Occipital lobe (tissue), 2 donors: Measurements from ENCODE around the gene UNC119B. TPM values are rescaled to one million over a fixed set of nuclear protein-coding genes. Genes with fewer than 3 reads are reported as not detected.

Experiments used
- DNase-seq: peaks from one replicate; lab custom pipeline; 2025; lab: John Stamatoyannopoulos, UW
- total RNA-seq: library from RNA; depleted of rRNA; stranded (reverse); fragments of >200 nt; gene quantifications from one replicate; pipeline ENCODE4 v1.2.3, GENCODE V29; 2014

The UNC119B gene
- total RNA-seq, 1 donor from 2014 or later: 11.9 TPM

DNA sequence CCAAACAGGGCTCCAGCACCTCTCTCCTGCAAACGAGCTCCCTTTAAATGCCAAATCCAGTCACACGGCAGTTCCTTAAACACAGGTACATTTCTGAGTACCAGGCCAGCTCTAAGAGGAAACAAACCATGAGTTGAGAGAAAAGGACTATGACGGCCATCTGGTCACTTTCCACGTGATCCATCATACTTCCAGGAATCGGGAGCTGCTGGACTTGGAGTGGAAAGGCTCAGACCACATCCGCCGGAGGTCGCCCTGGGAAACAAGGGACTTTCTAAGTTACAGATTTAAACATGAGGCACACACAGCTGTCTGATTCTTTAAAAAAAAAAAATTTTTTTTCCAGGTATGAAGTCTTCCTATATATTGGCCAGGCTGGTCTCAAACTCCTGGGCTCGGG, 54.6 kb downstream of the UNC119B start:
- DNase-seq: no peak

DNA sequence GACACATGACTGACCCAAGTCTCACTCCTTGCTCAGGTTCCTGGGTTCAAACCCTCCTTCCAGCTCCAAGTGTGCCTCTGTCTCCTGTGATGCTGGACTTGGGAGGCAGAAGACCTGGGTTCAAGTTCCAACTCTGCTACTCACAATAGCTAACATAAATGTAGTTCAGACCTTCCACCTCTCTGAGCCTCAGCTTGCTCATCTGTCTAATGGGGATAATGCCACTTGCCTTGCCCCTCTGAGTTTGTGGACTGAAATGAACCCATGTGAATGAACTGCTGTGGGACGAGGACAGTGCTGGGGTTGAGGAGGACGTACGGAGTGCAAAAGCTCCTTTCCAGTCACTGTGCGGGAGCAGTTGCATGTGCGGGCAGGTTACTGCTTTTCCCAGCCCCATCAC, 56.3 kb downstream of the UNC119B start:
- no peak for DNase-seq

DNA sequence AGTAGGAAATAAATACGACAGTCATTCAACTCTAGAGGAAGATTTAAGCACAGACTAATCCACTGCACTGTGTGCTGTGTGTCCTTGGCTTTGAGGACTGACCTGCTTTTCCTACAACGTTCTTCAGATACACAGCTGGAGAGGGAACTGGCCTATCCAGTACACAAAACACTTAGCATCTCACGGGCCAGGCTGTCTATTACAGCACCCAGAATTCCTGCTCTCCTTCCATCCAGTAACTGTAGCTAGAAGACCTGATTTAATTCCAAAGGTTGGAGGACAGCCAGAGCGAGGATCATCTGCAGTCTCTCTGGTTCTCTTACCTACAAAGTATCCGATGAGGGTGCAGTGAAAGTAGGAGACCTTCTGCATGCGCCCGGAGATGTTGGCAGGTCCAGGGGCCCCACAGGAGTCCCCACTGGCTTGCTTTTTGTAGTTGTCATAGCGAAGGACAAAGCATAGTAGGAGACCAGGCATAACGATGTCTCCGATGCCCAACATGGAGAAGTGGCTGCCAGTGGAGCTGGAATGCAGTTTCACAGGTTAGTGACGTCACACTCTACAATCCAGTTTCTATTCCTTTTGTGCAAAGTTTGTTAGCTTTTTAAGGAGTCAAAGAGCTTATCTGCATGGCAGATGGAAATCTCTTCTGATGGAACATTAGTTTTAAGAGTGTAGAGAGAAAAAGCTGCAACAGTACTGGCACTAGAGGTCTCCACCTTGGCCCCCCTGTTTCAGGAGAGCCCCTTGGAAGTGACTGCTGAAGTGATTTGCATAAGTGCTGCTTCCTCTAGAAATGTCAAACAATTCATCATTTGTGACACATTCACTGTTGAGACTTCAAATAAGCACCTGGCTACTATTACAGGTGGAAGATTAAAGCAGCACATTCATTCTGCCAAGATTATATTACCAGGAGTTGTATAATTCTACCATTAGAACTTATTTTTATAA, 57.1 kb downstream of the UNC119B start:
- no peak for DNase-seq

DNA sequence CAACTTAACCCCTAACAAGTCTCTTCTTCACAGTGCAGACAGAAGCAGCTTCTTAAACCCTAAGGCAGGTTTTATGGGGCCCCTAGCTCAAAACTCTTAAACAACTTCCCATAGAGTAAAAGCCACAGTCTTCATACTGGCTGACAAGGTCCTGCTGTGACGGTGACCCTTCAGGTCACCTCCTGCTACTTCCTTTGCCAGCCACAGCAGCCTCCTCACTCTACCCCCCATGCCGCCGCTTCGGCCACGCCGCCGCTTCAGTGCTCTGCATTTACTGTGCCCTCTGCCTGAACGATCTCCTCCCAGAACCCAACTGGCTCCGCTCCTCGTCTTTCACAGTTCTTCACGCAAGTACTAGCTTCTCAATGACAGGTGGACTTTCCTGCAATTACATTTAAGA, 60.8 kb downstream of the UNC119B start:
- no peak for DNase-seq

Other genes with a start within 250 kb of the UNC119B start
- 87.8 TPM for gene SRSF9, start 240.7 kb upstream of the UNC119B start, total RNA-seq
- 252 TPM for gene DYNLL1, start 214.3 kb upstream of the UNC119B start, total RNA-seq
- gene COQ5, start 181.3 kb upstream of the UNC119B start, total RNA-seq: 20.6 TPM
- gene RNF10, start 176.1 kb upstream of the UNC119B start, total RNA-seq: 77.7 TPM
- 34.6 TPM for gene POP5, start 129.1 kb upstream of the UNC119B start, total RNA-seq
- gene CABP1, start 69.8 kb upstream of the UNC119B start, total RNA-seq: 3.1 TPM
- gene MLEC, start 23.3 kb upstream of the UNC119B start, total RNA-seq: 41.5 TPM
- 4.2 TPM for gene ACADS, start 15.4 kb downstream of the UNC119B start, total RNA-seq
- gene SPPL3, start 193.9 kb downstream of the UNC119B start, total RNA-seq: 64.7 TPM